Activated T-cell treated with anti-CD3 and anti-CD28 coated beads, Interleukin-2, amount 50 U/mL, for 1 hour (primary cell): ENCODE data around the gene DNAH10.

Source experiments
- DNase-seq: peaks from one replicate; pipeline ENCODE4 v3.0.0-alpha.2; 2020

The DNAH10 gene

GRCh38 chr12:123761841-123762714 is at the start of gene DNAH10:
DNAH10 (plus strand) TSS chr12:123762301; CDS start chr12:123762337, 36 bp downstream.
- peak; percentile 51 for DNase-seq

GRCh38 chr12:123712780-123713319 is 49.3 kb upstream of the DNAH10 start:
- no peak for DNase-seq

DNA sequence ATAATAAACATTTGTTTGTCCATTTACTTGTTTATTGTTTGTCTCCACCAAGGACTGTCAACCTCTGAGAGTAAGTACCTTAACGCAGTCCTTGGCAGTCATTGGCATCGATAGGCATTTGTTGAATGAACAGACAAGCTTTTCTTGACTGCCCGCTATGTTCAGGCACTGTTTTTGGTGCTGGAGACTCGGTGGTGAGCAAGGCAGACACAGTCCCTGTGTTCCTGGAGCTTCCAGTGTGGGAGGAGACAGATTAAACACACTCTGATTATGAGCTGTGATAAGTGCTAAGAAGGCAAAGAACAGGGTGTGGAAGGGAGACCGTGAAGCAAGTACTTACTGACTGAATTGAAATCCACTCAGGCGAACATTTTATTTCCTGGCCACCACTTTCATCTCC is 48.7 kb upstream of the DNAH10 start:
- no peak for DNase-seq

DNA sequence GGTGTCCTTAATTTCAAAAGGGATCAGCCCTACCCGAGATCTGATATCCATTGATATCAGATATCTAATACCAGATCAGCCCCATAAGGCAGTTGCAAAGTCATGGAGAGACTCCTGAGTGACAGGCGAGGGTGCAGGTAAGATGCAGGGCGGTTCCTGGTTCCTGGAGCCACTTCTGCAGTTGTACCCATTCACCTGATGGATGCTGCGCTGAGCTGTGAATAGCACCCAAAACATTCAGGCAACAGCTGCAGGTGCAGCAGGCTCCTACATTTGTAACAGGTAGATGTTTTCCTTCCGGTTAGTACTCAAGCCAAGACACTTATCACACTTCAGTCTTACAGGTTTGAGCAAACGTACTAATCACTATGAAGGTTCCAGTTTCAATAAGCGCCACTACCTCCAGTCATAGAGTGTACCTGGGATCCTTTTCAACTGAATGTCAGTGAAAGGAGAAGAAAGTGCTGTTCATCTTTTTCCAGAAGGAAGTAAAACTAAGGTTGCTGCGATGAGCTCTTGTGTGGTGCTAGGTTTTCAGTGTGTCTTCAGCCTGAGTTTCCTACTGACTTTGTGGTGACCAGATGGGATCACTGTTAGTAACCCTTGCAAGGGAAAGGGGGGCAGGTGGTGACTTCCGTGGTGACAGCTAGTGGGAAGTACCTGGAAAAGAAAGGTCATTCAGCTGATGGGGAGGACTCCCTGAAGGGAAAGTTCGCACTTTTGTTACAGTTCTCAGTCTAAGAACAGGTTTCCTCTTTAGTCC is 48.1 kb upstream of the DNAH10 start:
- no peak for DNase-seq

DNA sequence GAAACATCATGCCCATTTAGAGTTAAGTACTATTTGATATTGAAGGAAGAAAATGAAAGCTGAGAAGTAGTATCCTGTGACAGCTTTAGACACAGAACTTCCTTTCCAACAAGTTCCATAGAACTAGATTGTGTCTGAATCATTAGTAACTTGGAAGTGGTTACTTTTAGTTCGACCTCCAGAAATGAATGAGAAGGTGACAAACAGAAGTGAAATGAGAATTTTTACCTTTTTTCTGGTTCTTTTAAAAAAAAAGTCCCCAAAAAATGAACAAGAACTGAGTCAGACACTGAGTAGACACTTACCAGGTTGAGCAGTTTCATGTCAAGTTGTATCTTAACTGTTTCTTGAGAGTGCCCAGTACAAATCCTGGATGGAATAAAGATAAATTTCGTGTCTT is 46.9 kb upstream of the DNAH10 start:
- no peak for DNase-seq

DNA sequence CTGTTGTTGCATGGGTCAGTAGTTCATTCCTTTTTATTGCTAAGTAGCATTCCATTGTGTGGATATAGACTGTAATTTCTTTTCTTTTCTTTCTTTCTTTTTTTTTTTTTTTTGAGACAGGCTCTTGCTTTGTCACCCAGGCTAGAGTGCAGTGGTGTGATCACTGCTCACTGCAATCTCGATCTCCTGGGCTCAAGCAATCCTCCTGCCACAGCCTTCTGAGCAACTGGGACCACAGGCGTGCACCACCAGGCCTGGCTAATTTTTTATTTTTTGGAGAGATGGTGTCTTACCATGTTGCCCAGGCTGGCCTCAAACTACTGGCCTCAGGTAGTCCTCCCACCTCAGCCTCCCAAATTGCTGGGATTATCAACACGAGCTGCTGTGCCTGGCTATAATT is 44.8 kb upstream of the DNAH10 start:
- DNase-seq = no peak

DNA sequence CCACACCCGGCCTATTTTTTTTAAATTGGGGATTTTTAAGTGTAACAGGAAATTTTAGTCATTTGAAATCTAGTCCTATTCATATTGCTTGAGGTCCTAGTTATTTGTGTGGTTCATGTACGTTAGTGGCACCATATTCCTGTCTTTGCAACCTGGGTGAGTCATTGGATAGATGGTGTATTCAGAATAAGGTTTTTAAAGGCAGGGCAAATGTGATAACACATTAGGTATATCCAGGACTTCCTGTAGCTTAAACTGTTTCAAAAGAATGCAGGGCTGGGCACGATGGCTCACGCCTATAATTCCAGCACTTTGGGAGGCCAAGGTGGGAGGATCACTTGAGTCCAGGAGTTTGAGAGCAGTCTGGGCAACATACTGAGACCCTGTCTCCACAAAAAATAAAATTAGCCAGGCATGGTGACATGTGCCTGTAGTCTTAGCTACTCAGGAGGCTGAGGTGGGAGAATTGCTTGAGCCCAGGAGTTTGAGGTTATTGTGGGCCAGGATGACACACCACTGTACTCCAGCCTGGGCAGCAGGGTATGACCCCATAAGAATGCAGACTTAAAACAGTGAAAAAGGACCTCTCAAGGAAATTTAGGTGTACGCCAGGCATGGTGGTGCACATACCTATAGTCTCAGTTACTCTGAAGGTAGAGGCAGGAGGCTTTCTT is 41.8 kb upstream of the DNAH10 start:
- DNase-seq = no peak

GRCh38 chr12:123721245-123721644 is 40.9 kb upstream of the DNAH10 start:
- DNase-seq = no peak

DNA sequence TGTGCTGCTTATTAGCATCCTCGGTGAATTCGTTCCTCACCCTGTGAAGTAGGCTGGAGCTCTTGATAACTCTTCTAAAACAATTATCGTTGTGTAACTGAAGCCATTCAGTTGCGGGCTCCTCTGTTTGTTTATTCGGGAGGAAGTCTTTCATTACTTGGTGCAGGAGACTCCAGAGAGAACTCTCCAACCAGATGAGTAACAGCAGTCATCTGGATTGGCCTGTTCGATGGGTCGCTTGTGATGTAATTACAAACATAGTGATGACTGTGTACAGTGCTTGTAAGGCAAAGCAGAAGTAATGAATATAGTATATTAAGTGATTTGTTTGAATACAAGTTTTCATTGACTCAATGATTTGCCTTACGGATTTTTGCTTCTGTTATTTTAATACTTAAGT is 39.1 kb upstream of the DNAH10 start:
- no peak for DNase-seq

GRCh38 chr12:123723765-123724164 is 38.3 kb upstream of the DNAH10 start:
- no peak for DNase-seq

- no peak for DNase-seq
Observed at GRCh38 chr12:123726244-123726643, 35.9 kb upstream of the DNAH10 start.

DNA sequence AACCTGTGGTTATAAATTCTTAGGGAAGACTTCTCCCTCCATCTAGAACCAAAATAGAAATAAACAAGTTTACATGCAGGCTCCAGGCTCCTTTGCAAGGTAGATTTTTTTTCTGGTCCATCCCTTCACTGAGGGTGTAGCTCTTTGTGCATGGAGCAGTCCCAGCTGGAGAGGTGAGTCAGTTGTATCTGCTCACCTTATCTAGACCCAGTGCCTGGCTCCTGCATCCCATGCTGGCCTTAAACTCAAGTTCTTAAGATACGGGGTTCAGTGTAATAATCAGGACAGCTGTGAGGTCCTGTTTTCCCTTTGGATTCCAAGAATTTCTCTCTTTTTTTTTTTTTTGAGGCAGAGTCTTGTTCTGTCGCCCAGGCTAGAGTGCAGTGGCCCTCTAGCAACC is 35.1 kb upstream of the DNAH10 start:
- DNase-seq = no peak

DNA sequence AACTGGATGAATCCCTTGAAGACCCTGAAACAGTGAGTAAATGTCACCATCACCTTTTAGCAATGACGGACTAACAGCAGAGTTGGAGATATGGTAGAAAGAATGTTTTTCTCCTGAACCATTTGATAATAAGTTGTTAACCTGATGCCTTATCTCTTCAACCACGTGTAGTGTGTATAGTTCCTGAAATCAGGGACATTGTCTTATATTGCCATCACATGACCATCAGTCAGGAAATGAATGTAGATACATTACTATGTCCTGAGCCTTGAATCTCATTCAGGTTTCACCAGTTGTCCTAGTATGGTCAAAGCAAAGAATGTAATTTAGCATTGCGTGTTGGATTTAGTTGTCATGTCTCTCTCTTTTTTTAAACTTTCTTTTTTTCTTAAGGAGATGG is 34.2 kb upstream of the DNAH10 start:
- no peak for DNase-seq

GRCh38 chr12:123731596-123731995 is 30.5 kb upstream of the DNAH10 start:
- no peak for DNase-seq

GRCh38 chr12:123732251-123732650 is 29.9 kb upstream of the DNAH10 start:
- DNase-seq = no peak

- no peak for DNase-seq
Observed at GRCh38 chr12:123733229-123733628, 28.9 kb upstream of the DNAH10 start.

DNA sequence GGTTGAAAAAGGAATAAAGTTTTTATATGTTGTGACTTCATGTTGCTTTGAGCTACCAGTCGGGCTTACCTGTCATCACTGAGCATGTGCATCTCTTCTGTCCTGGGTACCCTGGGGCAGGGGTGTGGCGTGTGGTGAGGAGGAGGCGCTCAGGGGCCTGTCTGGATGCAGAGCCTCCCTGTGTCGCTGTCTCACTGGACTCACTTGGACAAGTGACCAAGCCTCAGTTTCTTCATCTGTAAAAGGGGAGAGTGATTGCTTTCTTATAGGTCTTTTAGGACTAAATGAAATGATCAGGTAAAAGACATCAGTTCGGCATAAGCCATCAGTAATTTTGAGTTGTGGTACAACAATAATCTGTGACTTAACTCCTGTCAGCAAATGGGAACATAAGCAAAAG is 27.8 kb upstream of the DNAH10 start:
- no peak for DNase-seq

GRCh38 chr12:123741937-123742572 is 20.0 kb upstream of the DNAH10 start:
- DNase-seq = no peak

GRCh38 chr12:123743002-123743401 is 19.1 kb upstream of the DNAH10 start:
- DNase-seq = no peak

GRCh38 chr12:123744836-123745235 is 17.3 kb upstream of the DNAH10 start:
- DNase-seq = no peak

DNA sequence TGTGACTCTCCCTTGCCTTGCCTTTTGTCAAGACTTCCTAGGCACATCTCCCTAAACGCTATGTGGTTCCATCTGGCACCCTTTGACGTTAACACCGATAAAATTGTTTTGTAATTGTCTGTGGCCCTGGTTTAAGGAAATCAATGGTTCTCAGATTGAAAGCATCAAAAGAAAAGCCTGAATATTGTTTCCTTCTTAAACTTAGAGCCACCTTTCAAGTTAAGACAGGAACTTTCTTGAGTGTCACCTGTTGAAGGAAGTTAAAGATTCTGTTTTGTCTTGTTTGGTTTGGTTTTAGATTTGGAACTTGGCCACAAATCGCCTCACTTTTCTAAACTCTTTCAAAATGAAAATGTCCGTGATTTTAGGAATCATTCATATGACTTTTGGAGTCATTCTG is 14.8 kb upstream of the DNAH10 start:
- no peak for DNase-seq

GRCh38 chr12:123748161-123748560 is 13.9 kb upstream of the DNAH10 start:
- DNase-seq = no peak

DNA sequence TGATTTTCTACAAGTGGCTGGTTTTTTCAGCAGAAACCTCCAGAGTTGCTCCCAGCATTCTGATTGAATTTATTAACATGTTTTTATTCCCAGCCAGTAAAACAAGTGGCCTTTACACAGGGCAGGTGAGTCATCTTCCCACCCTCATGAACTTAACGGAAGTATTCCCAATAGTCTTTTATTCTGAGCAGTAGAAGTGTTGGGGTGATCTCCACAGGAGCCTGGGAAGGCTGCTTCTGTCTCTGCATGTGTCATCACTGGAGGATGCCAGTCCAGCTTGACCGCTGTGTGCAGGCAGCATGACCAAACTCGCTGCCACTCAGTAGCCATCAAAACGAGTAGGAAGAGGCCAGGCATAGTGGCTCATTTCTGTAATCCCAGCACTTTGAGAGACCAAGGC is 13.4 kb upstream of the DNAH10 start:
- no peak for DNase-seq
